ENCODE results near the gene SETBP1.

Gene SETBP1

DNA sequence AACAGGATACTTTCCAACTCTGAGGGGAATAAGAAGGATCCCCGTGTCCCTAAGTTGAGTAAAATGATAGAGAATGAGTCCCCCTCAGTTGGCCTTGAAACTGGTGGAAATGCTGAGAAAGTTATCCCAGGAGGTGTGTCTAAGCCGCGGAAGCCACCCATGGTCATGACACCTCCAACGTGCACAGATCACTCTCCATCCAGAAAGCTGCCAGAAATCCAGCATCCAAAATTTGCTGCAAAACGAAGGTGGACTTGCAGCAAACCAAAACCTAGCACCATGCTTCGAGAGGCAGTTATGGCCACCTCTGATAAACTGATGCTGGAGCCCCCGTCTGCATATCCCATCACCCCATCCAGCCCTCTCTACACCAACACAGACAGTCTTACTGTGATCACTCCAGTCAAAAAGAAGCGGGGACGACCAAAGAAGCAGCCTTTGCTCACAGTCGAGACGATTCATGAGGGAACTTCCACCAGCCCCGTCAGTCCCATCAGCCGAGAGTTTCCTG, 270.1 kb downstream of the SETBP1 start:
- no peak for DNase-seq

DNA sequence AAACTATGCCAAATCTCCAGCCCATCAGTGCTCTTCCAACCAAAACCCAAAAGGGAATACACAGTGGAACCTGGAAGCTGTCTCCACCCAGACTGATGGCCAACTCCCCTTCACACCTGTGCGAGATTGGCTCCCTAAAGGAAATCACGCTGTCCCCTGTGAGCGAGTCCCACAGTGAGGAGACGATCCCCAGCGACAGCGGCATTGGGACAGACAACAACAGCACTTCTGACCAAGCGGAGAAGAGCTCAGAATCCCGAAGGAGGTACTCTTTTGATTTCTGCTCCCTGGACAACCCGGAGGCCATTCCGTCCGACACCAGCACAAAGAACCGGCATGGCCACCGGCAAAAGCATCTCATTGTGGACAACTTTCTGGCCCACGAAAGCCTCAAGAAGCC, 271.1 kb downstream of the SETBP1 start:
- no peak for DNase-seq

DNA sequence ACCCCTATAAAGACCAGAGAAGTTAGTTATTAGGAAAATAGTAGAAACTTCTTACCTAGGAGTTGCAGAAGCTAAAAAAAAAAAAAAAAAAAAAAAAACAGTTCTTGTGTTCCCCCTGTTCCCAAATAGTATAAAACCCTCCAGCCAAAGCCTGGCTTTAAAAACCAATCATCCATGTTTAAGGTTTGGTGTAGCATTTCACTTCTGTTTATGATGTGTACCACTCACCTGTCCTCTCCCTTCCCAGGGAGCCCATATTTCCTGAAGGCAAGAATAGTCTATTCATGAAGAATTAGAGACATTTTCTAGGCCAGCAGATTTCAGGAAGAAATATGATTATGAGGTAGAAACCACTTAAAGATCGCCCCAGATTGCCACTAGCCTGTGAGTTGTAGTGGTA, 273.6 kb downstream of the SETBP1 start:
- no peak for DNase-seq

DNA sequence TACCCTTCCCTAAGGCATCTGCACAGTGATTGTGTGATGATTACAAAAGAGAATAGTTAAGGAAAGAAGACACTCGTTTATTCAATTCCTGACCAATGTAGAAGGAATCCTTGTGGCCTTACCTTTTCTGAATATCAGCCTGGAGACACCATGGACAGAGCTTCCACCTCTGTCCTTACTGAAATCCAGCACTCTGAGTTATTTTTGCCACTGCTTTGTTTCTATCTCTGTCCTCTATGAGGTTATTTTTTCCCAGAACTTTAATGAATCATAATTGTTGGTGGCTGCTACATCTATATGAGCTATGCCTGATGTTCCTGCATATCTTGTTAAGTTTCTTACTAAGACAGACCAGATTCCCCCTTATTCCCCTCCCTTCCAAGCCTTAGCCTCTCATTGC, 275.1 kb downstream of the SETBP1 start:
- no peak for DNase-seq

DNA sequence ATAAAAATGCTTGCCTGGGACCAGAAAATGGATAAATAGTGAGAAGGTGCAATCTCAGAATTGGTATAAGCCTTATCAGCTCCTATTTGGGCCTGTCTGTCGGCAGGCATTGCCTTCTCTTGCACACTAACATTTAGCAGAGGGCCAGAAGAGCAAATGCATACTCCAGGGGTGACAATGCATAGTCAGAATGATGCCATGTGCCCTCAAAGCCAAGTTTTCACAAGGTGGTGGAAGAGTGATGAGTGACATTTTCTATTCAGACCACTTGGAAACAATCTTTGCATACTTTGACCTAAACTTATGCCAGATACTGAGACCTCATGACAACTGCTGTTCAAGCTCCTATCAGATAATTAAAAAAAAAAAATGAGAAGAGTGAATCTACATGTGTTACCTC, 276.3 kb downstream of the SETBP1 start:
- DNase-seq: no peak

DNA sequence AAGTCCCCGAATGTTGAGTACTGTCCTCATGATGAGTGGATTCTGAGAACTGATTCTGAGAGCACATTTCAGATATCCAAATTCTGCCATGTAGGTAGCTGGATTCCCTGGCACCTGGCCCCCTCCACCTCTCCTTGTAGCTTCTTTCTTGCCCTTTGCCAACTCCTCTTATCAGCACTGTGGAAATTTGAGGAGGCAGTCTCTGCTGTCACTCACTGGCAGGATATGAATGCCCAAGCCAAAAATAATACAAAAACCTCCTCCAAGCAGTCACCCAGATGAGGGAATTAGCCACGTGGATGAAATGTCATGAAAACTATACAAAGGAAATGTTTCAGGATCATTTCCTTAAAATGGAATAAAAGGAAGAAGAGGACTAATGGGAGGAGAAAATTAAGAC, 276.8 kb downstream of the SETBP1 start:
- DNase-seq: no peak

DNA sequence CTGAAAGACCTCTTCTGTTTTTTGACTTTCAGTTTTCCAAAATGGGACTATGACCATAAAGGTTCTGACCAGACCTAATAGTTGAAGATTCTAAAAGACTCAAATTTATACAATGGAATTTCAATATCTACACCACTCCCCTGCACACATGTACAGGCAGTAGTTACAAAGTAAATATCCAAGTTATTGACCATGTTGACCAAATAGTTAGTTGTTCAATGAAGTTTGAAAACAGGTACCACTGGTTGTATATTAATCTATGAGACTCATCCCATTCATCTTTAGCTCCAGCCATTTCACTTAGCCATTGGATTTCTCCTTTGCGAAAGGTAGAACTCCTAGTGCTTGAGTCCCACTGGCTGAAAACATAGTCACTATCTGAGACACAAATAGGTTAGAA, 277.4 kb downstream of the SETBP1 start:
- DNase-seq: no peak

DNA sequence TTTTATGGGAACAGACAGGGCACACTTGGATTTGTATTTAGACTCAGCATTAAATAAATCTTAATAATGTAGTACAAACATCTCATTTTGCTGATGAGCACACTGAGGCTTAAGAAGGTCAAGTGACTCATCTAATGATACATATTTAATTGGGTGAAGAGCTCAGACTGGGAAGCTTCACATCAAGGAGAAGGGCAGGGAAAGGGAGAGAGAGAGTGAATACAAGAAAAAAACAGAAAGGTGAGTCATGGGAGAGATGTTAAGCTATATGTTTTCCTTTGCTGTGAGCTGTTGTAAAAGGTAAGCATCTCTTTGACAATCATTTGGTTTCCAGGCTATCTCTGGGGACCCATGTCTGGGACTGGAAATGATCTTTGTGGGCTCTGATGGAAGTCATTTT, 277.8 kb downstream of the SETBP1 start:
- no peak for DNase-seq

DNA sequence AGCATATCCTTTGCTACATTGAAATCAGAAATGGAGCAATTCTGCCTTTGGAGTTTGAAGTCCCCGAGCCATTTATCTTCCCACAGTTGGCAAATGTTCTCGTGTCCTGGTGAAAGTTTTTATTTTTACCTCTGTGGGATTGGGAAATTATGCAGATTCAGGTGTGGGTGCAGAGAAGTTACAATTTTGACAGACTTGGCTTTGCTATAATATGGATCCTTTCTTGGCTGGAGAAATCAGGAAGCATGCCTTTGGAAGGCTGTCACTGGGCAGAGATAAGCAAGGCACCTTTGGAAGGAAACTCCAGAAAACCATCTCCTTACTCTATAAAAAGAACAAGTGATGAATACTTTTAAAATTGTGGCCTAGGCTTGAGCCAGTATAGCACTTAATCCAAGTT, 278.3 kb downstream of the SETBP1 start:
- no peak for DNase-seq

DNA sequence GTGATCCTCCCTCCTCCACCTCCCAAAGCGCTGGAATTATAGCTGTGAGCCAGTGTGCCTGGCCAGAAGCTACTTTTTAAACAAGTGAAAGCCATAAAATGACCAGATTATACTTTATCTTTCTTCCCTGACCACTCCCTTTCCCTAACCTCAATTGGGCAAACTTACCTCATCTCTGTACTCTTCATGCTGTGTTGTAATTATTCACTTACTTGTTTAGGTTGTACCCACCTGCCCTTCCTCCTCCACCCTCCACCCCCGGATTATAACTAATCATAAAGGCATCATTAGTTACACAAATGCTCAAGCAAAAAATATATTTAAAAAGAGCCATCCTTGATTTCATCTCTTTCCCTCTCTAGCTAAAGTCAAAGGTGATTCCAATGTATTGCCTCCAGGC, 279.9 kb downstream of the SETBP1 start:
- DNase-seq: no peak

DNA sequence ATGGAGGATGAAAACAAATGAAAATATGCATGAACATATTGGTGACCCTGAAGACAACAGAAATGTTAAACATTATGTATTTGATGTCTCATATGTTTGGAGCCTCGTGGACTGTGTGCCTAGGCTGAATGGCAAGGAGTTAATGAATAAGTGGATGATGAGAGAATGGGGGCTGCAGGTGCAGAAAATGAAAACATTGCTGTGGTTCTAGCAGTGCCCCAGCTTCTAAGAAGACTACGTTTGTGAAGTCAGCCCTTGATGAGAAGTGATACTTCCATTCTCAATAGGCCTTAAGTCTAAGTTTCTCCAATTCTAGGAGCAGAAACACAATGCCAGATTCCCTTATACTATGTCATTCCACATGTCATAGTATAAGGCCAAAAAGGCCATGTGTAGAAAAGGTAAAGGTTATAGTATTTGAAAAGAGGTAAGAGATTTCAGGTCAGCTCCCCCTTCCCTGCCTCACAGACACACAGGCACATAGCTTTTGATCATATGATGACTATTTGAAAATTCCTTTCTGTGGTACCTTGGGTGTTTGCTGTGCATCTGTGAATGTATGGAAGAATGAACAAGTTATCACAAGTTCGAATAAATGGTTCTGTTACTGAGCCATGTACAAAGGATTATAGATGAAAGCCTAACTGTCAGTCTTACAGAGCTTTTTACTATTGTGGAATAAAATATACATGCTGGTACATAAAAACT, 280.8 kb downstream of the SETBP1 start:
- no peak for DNase-seq

DNA sequence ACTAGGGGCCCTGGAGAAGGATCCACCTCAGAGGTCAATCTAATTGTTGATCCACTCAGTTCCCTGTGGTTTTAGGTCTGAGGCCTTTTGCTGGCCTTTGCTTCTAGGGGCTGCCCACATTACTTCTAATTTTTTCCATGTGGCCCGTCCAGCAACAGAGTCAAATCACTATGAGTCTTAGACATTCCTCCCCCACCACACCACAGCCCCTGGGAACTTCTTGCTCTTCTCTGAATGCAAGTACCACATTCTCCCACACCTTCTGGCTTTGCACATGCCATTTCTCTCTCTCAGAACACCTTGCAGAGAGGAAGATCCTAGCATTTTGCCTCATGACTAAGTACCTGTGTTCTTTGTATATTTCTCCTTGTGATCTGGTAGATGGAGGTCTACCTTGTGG, 286.9 kb downstream of the SETBP1 start:
- no peak for DNase-seq

DNA sequence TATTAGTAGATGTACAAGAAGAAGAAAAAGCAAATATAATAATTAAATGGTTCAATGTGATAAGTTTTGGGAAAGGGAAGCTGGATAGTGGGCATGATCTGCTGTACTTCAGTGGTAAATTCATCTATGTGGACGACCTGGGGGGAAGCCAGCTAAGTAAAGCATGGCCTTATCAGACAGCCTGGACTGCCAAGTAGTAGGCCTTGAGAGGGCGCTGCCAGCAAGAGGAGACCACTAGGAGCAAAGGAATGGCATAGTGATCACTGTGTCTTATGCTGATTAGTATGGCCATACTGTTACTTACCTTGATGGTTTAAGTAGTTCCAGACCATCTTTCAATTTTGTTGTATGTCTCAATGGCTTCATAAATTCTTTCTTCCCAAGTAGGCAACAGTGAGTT, 287.6 kb downstream of the SETBP1 start:
- no peak for DNase-seq

DNA sequence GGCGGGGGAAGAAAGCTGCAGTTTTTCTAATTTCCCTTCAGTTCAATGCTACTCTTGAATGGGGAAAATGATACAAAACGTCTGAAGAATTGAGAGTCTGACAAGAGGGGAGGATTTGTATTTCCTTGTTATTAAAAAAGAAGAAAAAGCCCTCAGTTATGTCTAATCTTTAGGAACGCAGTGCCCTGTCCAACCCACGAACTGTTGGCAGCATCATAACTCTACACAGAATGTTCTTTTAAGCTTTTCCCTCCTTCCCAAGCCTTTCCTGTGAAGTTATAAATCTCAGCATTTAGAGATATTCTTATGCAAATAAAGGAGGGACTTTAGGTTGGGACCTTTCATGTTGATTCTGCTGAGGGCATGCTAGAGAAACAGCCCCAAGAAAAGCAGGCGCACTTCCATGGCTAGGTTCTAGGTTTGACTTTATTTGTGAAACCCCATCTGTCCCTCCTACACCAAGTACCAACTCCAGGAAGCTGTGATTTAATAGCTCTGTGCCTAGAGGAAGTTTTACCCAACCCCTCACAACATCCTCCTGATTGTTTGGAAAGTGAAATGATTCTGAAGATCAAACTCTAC, 288.6 kb downstream of the SETBP1 start:
- DNase-seq: no peak

DNA sequence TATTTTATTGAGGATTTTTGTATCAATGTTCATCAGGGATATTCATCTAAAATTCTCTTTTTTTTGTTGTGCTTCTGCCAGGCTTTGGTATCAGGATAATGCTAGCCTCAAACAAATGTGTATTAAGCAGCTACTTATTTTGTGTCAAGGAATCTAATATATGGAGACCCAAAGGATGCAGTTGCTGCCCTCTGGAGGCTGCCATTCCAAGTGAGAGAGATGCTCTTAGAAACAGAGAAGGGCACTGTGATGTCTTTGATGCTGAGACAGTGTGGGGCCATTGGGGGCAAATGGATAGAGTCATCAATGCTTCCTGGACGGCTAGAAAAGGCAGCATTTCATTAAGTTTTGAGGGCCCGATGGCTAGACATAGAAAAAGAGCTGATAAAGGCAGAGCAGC, 292.6 kb downstream of the SETBP1 start:
- DNase-seq: no peak

DNA sequence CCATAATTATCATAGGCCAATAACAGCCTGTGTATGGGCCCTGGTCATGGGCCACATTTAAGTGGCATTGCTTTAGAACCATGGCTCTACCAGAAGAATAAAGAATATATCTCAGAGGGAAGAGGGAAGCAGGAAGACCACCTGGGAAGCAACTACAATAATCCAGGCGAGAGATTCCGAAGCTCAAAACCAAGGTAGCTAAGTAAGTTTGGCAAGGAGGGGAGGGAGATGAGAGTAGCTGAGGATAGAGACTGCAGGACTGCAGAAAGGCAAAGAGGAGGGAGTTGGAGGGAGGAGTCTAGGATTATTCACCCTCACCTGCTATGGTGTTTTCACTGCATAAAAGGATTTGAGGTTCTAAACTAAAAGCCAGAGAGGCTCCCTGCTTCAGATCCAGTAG, 293.5 kb downstream of the SETBP1 start:
- DNase-seq: no peak

DNA sequence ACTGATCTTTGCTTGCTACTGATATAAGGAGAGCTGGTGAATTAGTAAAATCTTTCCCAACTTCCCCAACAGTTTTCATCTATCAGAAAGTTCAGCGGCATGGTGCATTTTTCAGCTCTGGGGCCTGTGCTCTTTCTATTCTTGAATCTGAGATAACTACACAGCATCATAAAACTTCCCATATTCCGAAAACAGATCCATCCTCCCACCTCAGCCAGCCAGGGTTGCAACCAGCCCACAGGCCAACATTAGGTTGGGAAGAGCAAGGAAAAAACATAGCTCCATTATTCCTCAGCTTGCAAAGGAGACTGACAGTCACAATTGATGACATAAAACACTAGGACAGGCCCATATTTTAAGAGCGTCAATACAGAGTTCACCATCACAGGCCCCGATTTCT, 297.2 kb downstream of the SETBP1 start:
- no peak for DNase-seq

DNA sequence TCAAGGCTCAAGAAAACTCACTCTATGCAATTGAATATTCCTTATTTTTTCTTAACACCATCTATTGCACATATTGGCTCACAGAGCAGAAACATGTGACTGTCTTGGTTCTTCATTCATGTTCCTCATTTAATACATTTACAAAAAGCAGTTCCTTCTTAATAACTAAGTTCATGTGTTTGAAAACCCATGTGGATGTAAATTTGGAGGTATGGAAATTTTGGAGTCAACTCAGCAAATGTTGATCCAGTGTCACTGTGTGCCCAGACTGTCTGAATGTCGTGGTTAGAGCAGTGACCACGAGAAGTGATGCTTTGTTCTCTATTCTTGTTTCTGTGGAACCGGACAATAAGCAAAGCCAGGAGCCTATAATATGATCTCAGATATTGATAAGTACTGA, 299.1 kb downstream of the SETBP1 start:
- DNase-seq: no peak

DNA sequence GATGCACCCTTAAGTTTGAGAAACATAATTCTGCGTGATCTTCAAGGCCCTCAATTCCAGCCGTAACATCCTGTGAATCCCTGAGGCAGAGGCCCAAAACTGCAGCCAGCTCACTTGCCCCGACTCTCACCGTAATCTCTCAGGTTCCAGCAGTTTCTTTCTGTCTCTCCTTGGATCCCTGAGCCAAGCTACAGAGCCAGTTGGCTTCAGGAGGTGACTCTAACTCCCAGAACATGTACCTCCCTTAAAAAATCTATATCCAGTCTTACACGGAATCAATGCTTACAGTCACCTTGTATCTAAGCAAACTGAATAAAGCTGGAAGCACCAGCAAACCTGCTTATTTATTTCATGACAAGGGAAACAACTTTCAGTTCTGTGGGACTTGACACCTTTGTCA, 300.4 kb downstream of the SETBP1 start:
- DNase-seq: no peak

DNA sequence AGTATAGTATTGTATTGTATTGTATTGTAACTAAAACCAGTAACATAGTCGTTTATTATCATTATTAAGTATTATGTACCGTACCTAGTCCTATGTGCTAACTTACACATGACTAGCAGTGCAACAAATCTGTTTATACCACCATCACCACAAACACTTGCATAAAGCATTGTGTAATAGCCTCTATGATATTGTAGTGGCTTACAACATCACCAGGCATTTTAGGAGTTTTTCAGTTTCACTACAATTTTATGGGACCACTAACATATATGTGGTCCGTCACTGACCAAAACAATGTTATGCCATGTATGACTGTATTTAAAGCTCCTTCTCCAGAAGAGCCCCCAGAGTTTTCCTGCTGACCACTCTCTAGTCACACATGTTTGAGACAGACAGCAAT, 306.2 kb downstream of the SETBP1 start:
- DNase-seq: no peak

DNA sequence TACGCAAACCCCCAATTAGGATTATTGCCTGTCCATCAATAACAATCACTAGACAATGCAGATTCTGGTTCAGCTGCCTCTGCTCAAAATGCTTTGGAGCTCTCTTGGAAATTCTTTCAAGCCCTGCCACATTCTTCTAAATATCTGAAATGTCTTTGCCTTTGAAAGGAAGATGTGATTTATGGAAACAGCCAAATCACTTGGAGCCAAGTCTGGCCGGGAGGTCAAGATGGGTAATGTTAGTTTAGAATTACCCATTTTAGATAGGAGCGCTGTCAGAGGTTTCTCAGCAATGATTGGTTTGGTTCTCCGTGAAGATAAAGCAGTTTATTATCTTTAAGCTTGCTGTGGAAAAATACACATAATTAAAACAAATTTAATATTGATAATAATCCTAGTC, 306.7 kb downstream of the SETBP1 start:
- no peak for DNase-seq

DNA sequence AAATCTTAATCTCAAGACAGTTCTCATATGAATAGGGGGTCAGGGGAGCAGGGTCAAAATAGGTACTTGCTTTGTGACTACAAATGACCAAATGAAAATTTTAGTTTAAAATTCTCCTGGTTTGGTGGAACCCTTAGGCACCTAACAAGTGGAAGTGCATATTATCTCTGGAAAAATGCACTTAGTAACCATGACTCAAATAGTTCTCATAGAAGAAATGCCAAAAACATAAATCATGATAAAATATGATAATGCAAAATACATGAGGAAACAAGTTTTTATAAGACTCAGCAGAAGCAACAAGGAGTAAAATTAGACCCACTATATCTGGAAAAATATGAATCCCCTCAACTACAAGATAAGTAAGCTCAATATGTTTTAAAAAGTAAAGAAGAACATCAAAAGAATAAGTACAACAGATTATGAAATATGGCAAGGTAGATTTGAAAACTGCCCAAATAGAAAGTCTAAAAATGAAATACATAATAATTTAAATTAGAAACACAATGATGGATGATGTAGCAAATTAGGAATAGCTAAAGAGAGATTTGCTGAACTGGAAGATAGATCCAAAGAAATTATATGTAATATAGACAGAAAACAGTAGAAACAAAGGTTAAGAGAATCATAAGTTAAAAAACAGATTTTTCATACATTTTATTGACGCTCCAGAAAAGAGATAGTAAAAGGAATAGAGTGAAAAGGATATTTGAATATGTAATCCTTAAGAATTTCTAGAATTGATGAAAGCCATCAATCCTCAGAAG, 308.3 kb downstream of the SETBP1 start:
- no peak for DNase-seq

DNA sequence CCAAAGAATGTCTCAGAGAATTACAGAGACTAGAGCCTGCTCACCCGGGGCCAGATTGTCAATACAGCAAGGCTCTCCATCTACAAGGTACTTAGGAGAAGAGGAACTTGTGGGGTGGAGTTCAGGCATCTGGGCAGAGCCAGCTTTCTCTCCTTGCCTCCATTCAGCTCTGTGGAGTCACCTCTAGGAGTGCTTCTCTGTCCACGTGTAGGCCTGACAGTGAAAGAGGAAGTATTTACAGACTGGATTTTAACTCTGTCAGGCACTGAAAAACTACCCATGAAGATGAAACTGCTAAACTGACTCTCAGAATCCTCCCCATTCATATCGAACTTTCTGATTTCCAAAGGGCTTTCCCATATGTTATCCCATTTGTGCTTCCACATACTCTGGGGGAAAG, 315.6 kb downstream of the SETBP1 start:
- DNase-seq: no peak

DNA sequence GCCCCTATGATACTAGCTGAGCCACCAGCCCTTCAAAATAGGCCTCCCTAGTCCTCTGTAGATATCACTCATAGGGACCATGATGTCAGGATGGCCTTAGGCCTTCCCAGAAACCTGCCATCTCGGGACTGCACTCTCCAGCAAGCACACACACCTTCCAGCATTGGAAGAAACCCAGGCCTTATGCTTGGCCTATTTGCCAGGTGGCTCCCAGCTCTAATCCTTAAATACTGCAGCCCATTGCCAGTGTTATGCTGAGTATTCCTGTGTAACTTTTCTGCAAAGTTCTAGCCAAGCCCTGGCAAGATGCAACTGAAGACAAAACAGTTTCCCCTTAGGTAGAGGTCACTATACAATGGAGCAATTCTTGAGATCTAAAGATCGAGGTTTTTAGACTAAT, 316.5 kb downstream of the SETBP1 start:
- DNase-seq: no peak

Data from stimulated activated naive CD4-positive, alpha-beta T cell (primary cell).